ENCODE results near the gene ITGAL. TPM values are rescaled to one million over a fixed set of nuclear protein-coding genes. Genes with fewer than 3 reads are reported as not detected.

Gene ITGAL
- total and polyA plus RNA-seq, 2 of the 13 experiments (the other 11 are each of a cell fraction or from before 2014, with no cell fraction given): 0.86 to 1.2 TPM

DNA sequence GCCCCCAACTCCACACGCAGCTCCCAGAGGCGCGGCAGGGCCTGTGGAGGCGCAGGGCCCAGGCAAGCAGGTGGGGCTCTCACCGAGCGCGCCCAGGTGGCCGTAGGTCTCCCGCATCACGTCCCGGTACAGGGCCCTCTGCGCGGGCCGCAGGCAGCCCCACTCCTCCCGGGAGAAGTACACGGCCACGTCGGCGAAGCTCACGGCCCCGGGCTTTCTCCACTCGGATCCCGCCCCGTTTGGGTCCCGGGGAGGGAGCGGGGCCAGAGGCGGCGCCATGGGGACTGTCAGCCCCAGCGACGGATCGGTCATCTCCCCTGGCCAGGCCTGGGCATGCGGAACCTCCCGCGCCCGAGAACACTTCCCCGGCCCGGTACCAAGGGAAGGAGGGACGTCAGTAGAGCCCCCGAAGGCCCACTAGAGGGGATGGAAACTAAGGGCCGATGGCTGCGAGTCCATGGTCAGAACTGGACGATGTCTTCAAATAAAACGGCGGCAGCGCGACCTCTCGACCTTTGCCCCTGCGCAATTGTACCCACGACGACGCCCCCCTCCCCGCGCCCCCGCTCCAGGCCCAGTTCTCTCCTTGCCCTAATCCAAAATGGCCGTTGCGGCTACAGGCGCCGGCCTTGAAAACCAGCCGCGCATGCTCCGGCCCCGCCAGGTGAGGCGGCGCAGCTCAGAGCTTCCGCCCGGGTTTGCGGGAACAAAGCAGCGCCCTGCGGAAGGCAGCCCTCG, 62.0 kb downstream of the ITGAL start, which contains the start of gene ZNF747 (continued):
- TF ChIP-seq ZNF543 (CRISPR knock-in tag; IDR thresholded peaks at IDR 0.05) (no peak; the same call in none of the 2 replicates), POGK (CRISPR knock-in tag; conservative IDR thresholded peaks at IDR 0.05) (0 out of 2 replicates have a peak, but pooled peaks have one; percentile 57), ZNF780A (CRISPR knock-in tag; IDR thresholded peaks at IDR 0.05) (peak; percentile 57; the same call in 1 of the 2 replicates), NCOA5 (CRISPR knock-in tag; IDR thresholded peaks at IDR 0.05) (no peak), ZNF205 (CRISPR knock-in tag; IDR thresholded peaks at IDR 0.05) (peak; percentile 79), NFE2 (CRISPR knock-in tag; IDR thresholded peaks at IDR 0.05) (0 out of 2 replicates have a peak, but pooled peaks have one; percentile 42), SP4 (CRISPR knock-in tag; IDR thresholded peaks at IDR 0.05) (peak; percentile 92), IRF1 (CRISPR knock-in tag; IDR thresholded peaks at IDR 0.05; ENCODE audit: low read depth) (peak; percentile 3; the same call in 1 of the 2 replicates), ZNF451 (CRISPR knock-in tag; IDR thresholded peaks at IDR 0.05) (peak; percentile 78; the same call in 1 of the 2 replicates), SMC3 (IDR thresholded peaks at IDR 0.05; ENCODE audit: low read length) (peak; percentile 2; the same call in 1 of the 2 replicates), NR1H2 (CRISPR knock-in tag; IDR thresholded peaks at IDR 0.05; ENCODE audit: borderline replicate concordance, low read depth) (peak; percentile 75; the same call in 1 of the 2 replicates), NFKBIZ (CRISPR knock-in tag; IDR thresholded peaks at IDR 0.05) (no peak), MXD4 (CRISPR knock-in tag; IDR thresholded peaks at IDR 0.05) (peak; percentile 80; the same call in 1 of the 2 replicates), ATRX (CRISPR knock-in tag; IDR thresholded peaks at IDR 0.05; ENCODE audit: borderline replicate concordance) (no peak), ZBTB21 (CRISPR knock-in tag; IDR thresholded peaks at IDR 0.05) (no peak; the same call in 1 of the 2 replicates), ZNF550 (CRISPR knock-in tag; IDR thresholded peaks at IDR 0.05; ENCODE audit: borderline replicate concordance) (no peak), SNAPC5 (CRISPR knock-in tag; IDR thresholded peaks at IDR 0.05; ENCODE audit: borderline replicate concordance) (0 out of 2 replicates have a peak, but pooled peaks have one; percentile 30), SNAI1 (CRISPR knock-in tag; IDR thresholded peaks at IDR 0.05; ENCODE audit: borderline replicate concordance) (peak; percentile 91; the same call in 1 of the 2 replicates), MNT (IDR thresholded peaks at IDR 0.05) (peak; percentile 38; the same call in 1 of the 2 replicates), FOSL1 (CRISPR knock-in tag; IDR thresholded peaks at IDR 0.05; ENCODE audit: borderline replicate concordance) (no peak)
- TF ChIP-seq, protein P1, sequence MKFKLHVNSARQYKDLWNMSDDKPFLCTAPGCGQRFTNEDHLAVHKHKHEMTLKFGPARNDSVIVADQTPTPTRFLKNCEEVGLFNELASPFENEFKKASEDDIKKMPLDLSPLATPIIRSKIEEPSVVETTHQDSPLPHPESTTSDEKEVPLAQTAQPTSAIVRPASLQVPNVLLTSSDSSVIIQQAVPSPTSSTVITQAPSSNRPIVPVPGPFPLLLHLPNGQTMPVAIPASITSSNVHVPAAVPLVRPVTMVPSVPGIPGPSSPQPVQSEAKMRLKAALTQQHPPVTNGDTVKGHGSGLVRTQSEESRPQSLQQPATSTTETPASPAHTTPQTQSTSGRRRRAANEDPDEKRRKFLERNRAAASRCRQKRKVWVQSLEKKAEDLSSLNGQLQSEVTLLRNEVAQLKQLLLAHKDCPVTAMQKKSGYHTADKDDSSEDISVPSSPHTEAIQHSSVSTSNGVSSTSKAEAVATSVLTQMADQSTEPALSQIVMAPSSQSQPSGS (CRISPR knock-in tag; IDR thresholded peaks at IDR 0.05): peak; percentile 69
- TF ChIP-seq, protein P2, sequence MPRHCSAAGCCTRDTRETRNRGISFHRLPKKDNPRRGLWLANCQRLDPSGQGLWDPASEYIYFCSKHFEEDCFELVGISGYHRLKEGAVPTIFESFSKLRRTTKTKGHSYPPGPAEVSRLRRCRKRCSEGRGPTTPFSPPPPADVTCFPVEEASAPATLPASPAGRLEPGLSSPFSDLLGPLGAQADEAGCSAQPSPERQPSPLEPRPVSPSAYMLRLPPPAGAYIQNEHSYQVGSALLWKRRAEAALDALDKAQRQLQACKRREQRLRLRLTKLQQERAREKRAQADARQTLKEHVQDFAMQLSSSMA (CRISPR knock-in tag; IDR thresholded peaks at IDR 0.05): peak; percentile 70; the same call in 1 of the 2 replicates
